Activated CD8-positive, alpha-beta T cell treated with anti-CD3 and anti-CD28 coated beads, Interleukin-2, amount 10 ng/mL, durations not matched to agents 7 days and 5 days (primary cell): ENCODE measurements around the gene LUC7L3. TPM values are rescaled to one million over a fixed set of nuclear protein-coding genes. Genes with fewer than 3 reads are reported as not detected.

Experiments
- ATAC-seq: fragments of 150-1000 bp; cut with Tn5 transposase; one replicate; pipeline ENCODE4 v1.10.0; 2021; ENCODE audit warnings: moderate library complexity
- CTCF ChIA-PET: fragments of 350-600 bp; sonication (Branson Sonifier 250); formaldehyde crosslinking; loops from one replicate; lab custom pipeline; 2021; ENCODE audit warnings: antibody characterized with exemption; lab: Charles Lee
- POLR2A ChIA-PET: fragments of 350-600 bp; sonication (Branson Sonifier 250); formaldehyde crosslinking; loops from one replicate; lab custom pipeline; 2021; ENCODE audit warnings: antibody characterized with exemption; lab: Charles Lee
- DNase-seq: peaks from one replicate; pipeline ENCODE4 v3.0.0-alpha.2; 2020
- H3K27ac Mint-ChIP-seq: one replicate; pipeline ENCODE4 v1.8.0; 2021; ENCODE audit warnings: mild to moderate bottlenecking, mixed read lengths
- H3K27me3 Mint-ChIP-seq: one replicate; pipeline ENCODE4 v1.8.0; 2021; ENCODE audit warnings: low read depth, mixed read lengths
- H3K36me3 Mint-ChIP-seq: one replicate; pipeline ENCODE4 v1.8.0; 2021; ENCODE audit warnings: low read depth, mixed read lengths
- H3K4me1 Mint-ChIP-seq: one replicate; pipeline ENCODE4 v1.8.0; 2021; ENCODE audit warnings: low read depth, mixed read lengths
- H3K4me3 Mint-ChIP-seq: one replicate; pipeline ENCODE4 v1.8.0; 2021; ENCODE audit warnings: mild to moderate bottlenecking, mixed read lengths
- H3K9me3 Mint-ChIP-seq: one replicate; pipeline ENCODE4 v1.8.0; 2022; ENCODE audit warnings: mixed read lengths; ENCODE audit not compliant: insufficient read depth
- total RNA-seq, 2 experiments: library from RNA; stranded (reverse); gene quantifications; one replicate each; pipeline ENCODE4 v1.2.3, GENCODE V29; 2021

The LUC7L3 gene
- total RNA-seq, 2 experiments from 2014 or later: 112 to 116 TPM

DNA sequence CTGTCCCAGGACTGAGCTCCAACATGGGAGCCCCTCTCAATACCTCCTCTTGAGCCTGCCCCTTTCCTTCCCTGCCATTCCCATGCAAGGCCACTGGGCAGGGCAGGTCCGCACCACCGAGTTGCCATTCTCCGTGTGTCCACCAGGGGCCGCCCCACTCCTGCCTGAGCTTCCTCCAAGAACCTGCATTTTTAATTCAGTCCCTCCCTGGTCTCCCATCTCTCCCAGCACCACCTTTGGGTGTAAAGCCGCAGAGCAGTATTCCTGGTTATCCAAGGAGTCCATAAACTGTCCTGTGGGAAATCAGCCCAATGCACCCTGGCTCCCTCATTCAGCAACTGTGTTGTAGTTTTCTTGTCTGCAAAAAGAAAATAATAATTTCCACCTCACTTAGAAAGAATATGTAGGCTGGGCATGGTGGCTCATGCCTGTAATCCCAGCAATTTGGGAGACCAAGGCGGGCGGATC is 63.8 kb downstream of the LUC7L3 start:
- peaks cover 38% of the 10 kb centered on the region for H3K27me3 Mint-ChIP-seq
- no peaks in the 10 kb centered on the region for H3K36me3 Mint-ChIP-seq
- H3K4me3 Mint-ChIP-seq: no peak overlapping the region
- POLR2A ChIA-PET: interaction anchor here (0.7 to 0.9 kb wide), 3 partner anchors 46 to 84 kb away, joined by 3 to 4 read pairs (median 3); no protein-coding TSS in a partner anchor
- peaks cover 32% of the 10 kb centered on the region for H3K4me1 Mint-ChIP-seq
- H3K27ac Mint-ChIP-seq: no peak overlapping the region
- peak; percentile 67 for ATAC-seq
- CTCF ChIA-PET: interaction anchor here (0.7 to 4.9 kb wide), 46 partner anchors 9 to 371 kb away, joined by 3 to 35 read pairs (median 5); partner anchors contain the start of genes NME1 and TOB1
- peak; percentile 85 for DNase-seq
- H3K9me3 Mint-ChIP-seq: no peaks in the 10 kb centered on the region

DNA sequence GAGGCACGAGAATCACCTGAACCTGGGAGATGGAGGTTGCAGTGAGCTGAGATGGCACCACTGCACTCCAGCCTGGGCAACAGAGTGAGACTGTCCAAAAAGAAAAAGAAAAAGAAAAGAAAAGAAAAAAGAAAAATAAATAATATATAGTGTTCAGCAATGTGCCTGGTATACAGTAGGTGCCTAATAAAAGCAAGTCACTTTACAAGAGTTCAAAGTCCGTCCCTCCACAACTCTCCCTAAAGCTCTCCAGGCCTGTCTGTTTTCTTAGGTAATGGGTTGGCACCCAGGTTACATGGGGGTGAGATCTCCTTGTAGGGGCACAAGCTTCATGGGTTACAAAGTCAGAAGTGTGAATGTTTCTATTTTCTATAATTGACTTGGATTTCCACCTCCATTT is 64.5 kb downstream of the LUC7L3 start:
- peaks cover 38% of the 10 kb centered on the region for H3K4me1 Mint-ChIP-seq
- DNase-seq: no peak
- no peak for ATAC-seq
- ChIA-PET POLR2A (no interaction called here), CTCF (interaction anchor here (0.9 to 4.9 kb wide), 27 partner anchors 8 to 369 kb away, joined by 3 to 35 read pairs (median 7); partner anchors contain the start of genes NME1 and WFIKKN2)
- no peaks in the 10 kb centered on the region for H3K36me3 Mint-ChIP-seq
- no peak overlapping the region for H3K27ac Mint-ChIP-seq
- no peak overlapping the region for H3K4me3 Mint-ChIP-seq
- H3K9me3 Mint-ChIP-seq: no peaks in the 10 kb centered on the region
- peaks cover 32% of the 10 kb centered on the region for H3K27me3 Mint-ChIP-seq

DNA sequence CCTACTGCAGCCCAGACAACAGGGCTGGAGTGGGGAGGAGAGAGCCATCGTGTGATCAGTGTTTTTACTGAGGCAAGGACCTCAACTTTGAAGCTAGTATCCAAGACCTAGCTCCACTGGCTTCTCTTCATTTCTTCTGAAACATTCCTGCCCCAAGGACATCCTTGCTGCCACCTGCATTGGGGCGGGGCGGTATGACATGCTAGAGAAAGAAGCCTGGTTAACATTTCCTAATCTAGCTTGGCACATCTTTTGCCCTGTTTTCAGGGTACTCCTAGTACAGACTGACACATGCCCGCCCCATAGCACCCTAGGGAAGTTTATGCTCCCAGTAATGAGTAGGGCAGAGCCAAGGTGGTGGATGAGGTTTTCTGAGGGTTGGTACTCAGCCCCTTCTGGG is 65.7 kb downstream of the LUC7L3 start:
- Mint-ChIP-seq H3K27me3 (peaks cover 27% of the 10 kb centered on the region), H3K36me3 (no peaks in the 10 kb centered on the region), H3K4me3 (no peak overlapping the region), H3K27ac (no peak overlapping the region), H3K4me1 (peaks cover 27% of the 10 kb centered on the region), H3K9me3 (no peaks in the 10 kb centered on the region)
- ATAC-seq (no peak), DNase-seq (no peak)
- ChIA-PET POLR2A (no interaction called here), CTCF (interaction anchor here (0.6 to 4.9 kb wide), 15 partner anchors 18 to 368 kb away, joined by 3 to 35 read pairs (median 11); partner anchors contain the start of genes NME1 and WFIKKN2)

DNA sequence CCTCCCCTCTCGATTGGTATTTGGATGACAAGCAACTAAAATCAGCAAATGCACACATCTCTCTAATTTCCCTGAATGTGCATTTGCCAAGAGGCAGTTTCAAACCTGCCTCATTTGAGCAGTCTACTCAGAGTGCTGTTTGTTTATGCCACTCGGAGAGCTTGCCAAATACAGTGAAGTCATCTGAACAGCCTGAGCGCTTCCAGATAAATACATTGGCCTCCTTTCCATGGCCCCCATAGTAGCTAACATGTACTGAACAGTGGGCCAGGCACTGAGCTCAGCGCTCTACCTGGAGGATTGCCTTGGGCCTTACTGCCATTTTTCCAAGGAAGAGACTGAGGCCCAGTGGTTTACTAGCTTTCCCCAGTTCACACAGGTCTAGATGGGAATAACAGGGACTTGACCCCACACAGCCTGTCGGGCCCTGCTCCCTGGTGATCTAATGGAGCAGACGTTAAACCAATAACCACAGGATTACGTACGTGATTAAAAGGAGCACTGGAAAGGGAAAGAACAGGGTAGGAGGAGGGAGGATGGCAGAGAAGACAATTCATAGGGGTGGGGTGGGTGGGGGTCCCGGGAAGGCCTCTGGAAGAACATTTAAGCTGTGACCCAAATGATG is 66.7 kb downstream of the LUC7L3 start:
- ChIA-PET CTCF (interaction anchor here (1.1 to 4.9 kb wide), 2 partner anchors 30 to 63 kb away, joined by 3 to 24 read pairs; no protein-coding TSS in a partner anchor), POLR2A (no interaction called here)
- Mint-ChIP-seq H3K27me3 (peaks cover 31% of the 10 kb centered on the region), H3K4me1 (peaks cover 21% of the 10 kb centered on the region), H3K27ac (no peak overlapping the region), H3K4me3 (no peak overlapping the region), H3K9me3 (no peaks in the 10 kb centered on the region), H3K36me3 (no peaks in the 10 kb centered on the region)
- no peak for DNase-seq
- no peak for ATAC-seq

DNA sequence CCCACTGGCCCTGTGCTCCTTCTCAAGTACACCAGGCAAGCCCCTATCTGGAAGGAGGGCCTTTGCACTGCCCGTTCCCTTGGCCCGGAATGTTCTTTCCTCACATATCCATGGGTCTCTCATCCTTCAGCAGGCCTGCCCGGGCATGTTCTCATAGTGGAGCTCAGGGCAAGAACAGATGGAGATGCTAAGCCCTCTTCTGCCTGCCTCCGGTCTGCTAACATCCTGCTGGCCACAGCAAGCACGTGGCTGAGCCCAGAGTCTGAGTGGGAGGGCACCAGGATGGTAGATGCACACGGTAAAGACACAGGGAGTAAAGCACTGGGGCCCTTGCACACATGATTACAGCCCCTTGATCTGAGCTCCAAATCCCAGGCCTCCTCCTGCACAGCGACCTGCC is 67.7 kb downstream of the LUC7L3 start:
- no peaks in the 10 kb centered on the region for H3K36me3 Mint-ChIP-seq
- ATAC-seq (no peak), DNase-seq (no peak)
- H3K27me3 Mint-ChIP-seq: peaks cover 26% of the 10 kb centered on the region
- no peak overlapping the region for H3K27ac Mint-ChIP-seq
- CTCF ChIA-PET: interaction anchor here (1.1 to 4.9 kb wide), 2 partner anchors 29 to 55 kb away, joined by 3 to 24 read pairs; no protein-coding TSS in a partner anchor
- peaks cover 16% of the 10 kb centered on the region for H3K4me1 Mint-ChIP-seq
- H3K9me3 Mint-ChIP-seq: no peaks in the 10 kb centered on the region
- H3K4me3 Mint-ChIP-seq: no peak overlapping the region
- POLR2A ChIA-PET: interaction anchor here (1.1 kb wide), 1 partner anchor 78 kb away, joined by 3 read pairs; no protein-coding TSS in a partner anchor

DNA sequence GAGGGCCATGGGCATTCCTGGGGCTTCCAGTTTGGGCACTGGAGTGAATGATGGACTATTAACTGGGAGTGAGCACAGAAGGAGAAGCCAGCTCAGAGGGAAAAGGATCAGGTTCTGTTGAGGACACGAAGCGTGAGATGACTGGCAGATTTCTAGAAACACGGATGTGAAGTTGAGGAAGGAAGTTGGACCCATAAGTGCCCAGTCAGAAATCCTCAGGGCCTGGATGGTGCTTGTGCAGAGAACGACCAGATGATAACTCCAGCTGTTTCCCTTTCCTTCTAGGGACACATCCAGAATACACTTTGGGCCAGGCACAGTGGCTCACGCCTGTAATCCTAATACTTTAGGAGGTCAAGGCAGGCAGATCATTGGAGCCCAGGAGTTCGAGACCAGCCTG is 71.2 kb downstream of the LUC7L3 start:
- no peak for DNase-seq
- H3K4me3 Mint-ChIP-seq: no peak overlapping the region
- ChIA-PET CTCF (no interaction called here), POLR2A (interaction anchor here (0.6 to 0.8 kb wide), 2 partner anchors 46 to 154 kb away, joined by 3 read pairs; no protein-coding TSS in a partner anchor)
- H3K27ac Mint-ChIP-seq: no peak overlapping the region
- no peak for ATAC-seq
- no peaks in the 10 kb centered on the region for H3K36me3 Mint-ChIP-seq
- H3K4me1 Mint-ChIP-seq: peaks cover 14% of the 10 kb centered on the region
- H3K27me3 Mint-ChIP-seq: peaks cover 15% of the 10 kb centered on the region
- no peaks in the 10 kb centered on the region for H3K9me3 Mint-ChIP-seq

DNA sequence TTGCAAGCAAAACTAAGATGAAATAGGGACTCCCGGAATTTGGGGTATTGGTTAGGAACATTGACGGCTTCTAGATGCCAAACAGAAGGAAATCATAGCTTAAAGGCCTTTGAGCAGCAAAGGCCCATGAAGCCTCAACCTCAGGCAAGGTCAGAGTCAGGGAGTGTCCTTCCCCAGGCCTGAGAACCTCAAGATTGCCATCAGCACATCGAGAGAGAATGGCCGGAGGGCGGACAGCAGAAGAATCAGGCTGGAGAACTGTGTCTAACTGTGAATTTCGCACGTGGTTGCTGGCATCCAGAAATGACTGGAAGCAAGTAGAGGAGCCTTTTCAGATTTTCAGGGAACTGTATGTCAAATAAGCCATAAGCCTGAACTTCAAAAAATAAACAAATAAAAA is 72.7 kb downstream of the LUC7L3 start:
- Mint-ChIP-seq H3K9me3 (no peaks in the 10 kb centered on the region), H3K27me3 (peaks cover 9% of the 10 kb centered on the region)

DNA sequence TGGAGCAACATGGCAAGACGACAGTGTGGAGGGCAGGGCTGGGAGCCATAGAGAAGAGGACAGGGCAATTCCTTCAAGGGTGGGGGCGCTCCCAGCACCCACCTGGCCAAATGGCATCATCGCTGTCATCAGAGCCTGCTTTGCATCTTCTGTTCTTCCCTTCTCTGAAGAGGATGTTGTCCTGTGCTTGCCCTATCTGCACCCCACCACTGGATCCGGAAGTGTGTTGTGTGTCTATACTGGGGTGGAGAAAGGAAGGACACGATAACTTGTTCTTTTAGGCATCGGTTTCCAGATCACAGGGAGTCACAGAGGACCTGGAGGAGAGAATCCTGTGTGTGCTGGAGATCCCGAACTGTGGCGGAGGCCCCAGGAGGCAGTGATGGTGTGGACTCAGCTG is 73.6 kb downstream of the LUC7L3 start:
- Mint-ChIP-seq H3K36me3 (no peaks in the 10 kb centered on the region), H3K27ac (no peak overlapping the region), H3K4me1 (peaks cover 8% of the 10 kb centered on the region), H3K4me3 (no peak overlapping the region), H3K9me3 (no peaks in the 10 kb centered on the region), H3K27me3 (peaks cover 7% of the 10 kb centered on the region)
- POLR2A ChIA-PET: no interaction called here
- DNase-seq: no peak
- ATAC-seq: no peak
- CTCF ChIA-PET: interaction anchor here (1.6 kb wide), 1 partner anchor 9 kb away, joined by 6 read pairs; no protein-coding TSS in a partner anchor

More for the DNA sequence above, 72.7 kb downstream of the LUC7L3 start:
- Mint-ChIP-seq H3K27ac (no peak overlapping the region), H3K36me3 (no peaks in the 10 kb centered on the region), H3K4me3 (no peak overlapping the region), H3K4me1 (peaks cover 13% of the 10 kb centered on the region)
- DNase-seq: no peak
- ChIA-PET CTCF (interaction anchor here (1.6 kb wide), 1 partner anchor 8 kb away, joined by 6 read pairs; no protein-coding TSS in a partner anchor), POLR2A (no interaction called here)
- no peak for ATAC-seq

DNA sequence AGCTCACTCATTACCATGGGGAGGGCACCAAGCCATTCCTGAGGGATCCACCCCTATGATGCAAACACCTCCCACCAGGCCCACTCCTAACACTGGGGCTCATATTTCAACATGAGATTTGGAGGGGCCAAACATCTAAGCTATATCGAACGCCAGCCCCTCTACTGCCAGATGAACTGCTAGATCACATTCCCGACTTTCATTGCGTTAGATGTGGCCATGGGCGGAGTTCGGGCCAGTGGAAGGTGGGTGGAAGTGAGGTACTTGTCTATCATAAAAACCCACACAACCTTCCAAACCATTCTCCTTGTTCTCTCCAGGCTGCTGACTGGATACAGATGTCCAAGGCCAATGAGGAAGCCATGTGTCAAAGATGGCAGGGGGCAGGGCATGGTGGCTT is 75.0 kb downstream of the LUC7L3 start:
- ATAC-seq (no peak), DNase-seq (no peak)
- peaks cover 7% of the 10 kb centered on the region for H3K27me3 Mint-ChIP-seq
- no peak overlapping the region for H3K27ac Mint-ChIP-seq
- ChIA-PET CTCF (no interaction called here), POLR2A (no interaction called here)
- H3K4me1 Mint-ChIP-seq: no peaks in the 10 kb centered on the region
- no peaks in the 10 kb centered on the region for H3K9me3 Mint-ChIP-seq
- H3K36me3 Mint-ChIP-seq: no peaks in the 10 kb centered on the region
- no peak overlapping the region for H3K4me3 Mint-ChIP-seq

DNA sequence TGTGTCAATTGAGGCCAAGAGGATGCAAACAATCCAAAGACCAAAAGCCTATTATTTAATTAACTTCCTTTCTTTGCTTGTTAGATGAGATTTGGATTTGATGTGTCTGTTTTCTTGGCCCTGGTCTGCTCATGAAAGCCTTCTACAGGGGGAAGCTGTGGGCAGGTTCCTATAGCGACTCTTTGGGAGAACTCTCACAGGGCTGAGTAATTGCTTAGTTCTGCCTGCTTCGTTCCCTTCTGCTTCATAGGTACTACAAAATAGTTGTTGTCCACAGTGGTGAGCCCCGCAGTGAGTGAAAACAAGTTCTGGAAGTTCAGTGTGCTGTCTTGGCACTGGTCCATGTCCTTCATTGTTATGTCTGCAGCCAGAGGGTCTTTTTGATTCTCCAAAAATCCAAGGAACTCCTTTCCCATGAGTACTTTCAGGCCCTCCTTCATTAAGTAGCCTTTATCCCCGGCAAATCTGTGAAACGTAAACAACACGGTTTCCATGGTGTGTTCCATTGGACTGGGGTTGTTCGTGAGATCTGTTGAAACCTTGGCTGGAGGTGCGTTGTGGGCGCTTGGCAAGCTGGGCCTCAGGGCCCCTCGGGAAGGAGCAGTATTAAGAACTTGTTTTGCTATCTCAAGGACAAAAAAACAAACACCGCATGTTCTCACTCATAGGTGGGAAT is 77.9 kb downstream of the LUC7L3 start:
- Mint-ChIP-seq H3K9me3 (no peaks in the 10 kb centered on the region), H3K27me3 (no peaks in the 10 kb centered on the region), H3K4me1 (no peaks in the 10 kb centered on the region), H3K27ac (no peak overlapping the region), H3K36me3 (no peaks in the 10 kb centered on the region), H3K4me3 (no peak overlapping the region)
- no peak for ATAC-seq
- ChIA-PET POLR2A (no interaction called here), CTCF (interaction anchor here (1.7 kb wide), 1 partner anchor 14 kb away, joined by 9 read pairs; no protein-coding TSS in a partner anchor)
- DNase-seq: no peak

DNA sequence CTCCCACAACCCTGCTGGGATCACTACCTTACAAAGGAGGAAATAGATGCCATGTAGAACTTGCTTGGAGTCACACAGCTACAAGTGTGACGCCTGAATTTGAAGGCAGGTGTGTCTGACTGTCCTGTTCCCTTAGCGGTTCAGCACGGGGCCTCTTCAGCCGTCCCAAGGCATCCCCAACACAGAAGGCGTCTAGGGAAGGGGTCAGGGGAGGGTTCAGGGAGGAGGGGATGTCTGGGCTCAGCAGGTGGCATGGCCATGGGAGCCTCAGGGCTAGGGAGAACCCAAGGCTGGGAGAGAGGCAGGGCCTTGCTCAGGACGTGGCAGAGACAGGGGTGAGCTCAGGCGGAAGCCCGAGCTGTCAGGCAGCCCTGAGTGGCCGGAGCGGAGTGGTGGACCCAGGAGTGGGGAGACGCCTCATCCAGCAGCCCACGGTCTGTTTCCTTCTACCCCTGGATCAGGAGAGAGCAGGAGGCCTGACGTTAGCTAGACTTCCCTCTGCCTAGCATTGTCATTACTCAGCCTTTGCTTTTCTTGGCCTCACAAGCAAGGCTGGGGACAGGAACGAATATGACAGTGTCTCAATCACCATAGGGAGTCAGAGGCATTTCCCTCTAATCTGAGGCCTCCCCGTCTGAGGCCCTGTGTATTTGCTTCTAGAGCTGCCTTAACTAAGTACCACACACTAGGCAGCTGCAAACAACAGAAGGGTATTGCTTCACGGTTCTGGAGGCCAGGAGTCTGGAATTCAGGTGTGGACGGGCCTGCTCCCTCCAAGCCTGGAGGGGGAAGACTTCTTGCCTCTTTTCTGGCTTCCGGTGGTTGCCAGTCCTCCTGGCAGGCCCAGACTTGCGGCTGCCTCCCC is 79.3 kb downstream of the LUC7L3 start:
- POLR2A ChIA-PET: no interaction called here
- Mint-ChIP-seq H3K27ac (no peak overlapping the region), H3K27me3 (no peaks in the 10 kb centered on the region)

More for the DNA sequence above, 79.3 kb downstream of the LUC7L3 start:
- no peak for ATAC-seq
- no peak for DNase-seq
- no peaks in the 10 kb centered on the region for H3K9me3 Mint-ChIP-seq
- H3K36me3 Mint-ChIP-seq: no peaks in the 10 kb centered on the region
- no peaks in the 10 kb centered on the region for H3K4me1 Mint-ChIP-seq
- no peak overlapping the region for H3K4me3 Mint-ChIP-seq
- CTCF ChIA-PET: interaction anchor here (1.9 kb wide), 1 partner anchor 16 kb away, joined by 6 read pairs; no protein-coding TSS in a partner anchor
